HL-60 (cell line): ENCODE measurements around the gene CDC42BPB.

Experiments used
- DNase-seq, 2 experiments: peaks; one replicate each; pipeline ENCODE4 v3.0.0-alpha.2; 2010 to 2020; ENCODE audit warnings: low read depth in 1 of 2, low spot score in 1 of 2
- H3K27ac ChIP-seq: fragments of 250-450 bp; sonication (Bioruptor Pico); replicated peaks from 2 replicates; pipeline ENCODE4 v1.5.1; 2020; ENCODE audit warnings: mild to moderate bottlenecking, moderate library complexity
- H3K27me3 ChIP-seq: fragments of 250-450 bp; sonication (Bioruptor Pico); 2 replicates; pipeline ENCODE4 v1.5.1; 2021; ENCODE audit warnings: mild to moderate bottlenecking, moderate library complexity; ENCODE audit not compliant: insufficient read depth, poor library complexity, severe bottlenecking
- H3K4me3 ChIP-seq: replicated peaks from 2 replicates; pipeline ENCODE4 v1.5.1; 2011; ENCODE audit warnings: mild to moderate bottlenecking, control low read depth, low read length; ENCODE audit not compliant: insufficient read depth
- GABPA ChIP-seq: IDR thresholded peaks from 2 replicates; pipeline ENCODE4 v1.6.1; 2012; ENCODE audit warnings: low read depth
- POLR2AphosphoS5 ChIP-seq: IDR thresholded peaks from 2 replicates; pipeline ENCODE4 v1.6.1; 2012; ENCODE audit warnings: low read depth
- SPI1 ChIP-seq: IDR thresholded peaks from 2 replicates; pipeline ENCODE4 v1.6.1; 2012; ENCODE audit warnings: low read depth, mild to moderate bottlenecking, borderline replicate concordance
- TF ChIP-seq, protein P1 (sequence below): IDR thresholded peaks from one replicate; pipeline ENCODE4 v1.5.1; 2011; ENCODE audit warnings: low read length, control low read depth, inconsistent platforms; ENCODE audit not compliant: insufficient read depth
- TF ChIP-seq, protein P2 (sequence below): IDR thresholded peaks from 2 replicates; pipeline ENCODE4 v1.6.1; 2012; ENCODE audit warnings: low read depth; ENCODE audit not compliant: insufficient replicate concordance

Gene CDC42BPB

DNA sequence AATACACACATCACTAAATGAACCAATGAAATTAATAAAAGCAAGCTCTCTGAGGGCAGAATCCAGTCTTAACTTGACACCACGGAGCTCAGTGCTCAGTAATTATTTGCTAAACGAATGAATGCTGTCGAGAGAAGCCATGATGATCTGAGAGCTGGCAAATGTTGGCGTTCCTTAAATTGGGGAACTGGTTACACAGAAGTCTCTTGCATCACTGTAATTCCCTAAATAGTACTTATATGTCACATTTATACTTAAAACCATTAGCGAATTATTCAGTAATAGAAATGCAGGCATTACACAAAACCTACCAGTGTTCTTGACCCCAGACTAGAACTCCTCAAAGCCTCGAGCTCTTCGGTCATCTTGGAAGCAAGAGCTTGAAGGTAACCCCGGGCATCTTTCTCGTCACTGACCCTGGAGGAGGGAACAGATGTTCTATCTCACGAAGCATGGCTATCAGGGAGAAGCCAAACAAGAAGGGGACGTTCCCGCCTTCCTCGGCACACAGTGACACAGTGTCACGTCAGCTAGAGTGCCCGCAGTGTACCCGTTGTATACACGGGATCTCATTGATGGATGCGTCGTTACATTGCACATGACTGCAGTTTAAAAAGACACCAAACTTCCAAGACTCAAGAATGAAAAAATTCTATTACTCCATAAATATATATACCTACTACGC, 91.2 kb downstream of the CDC42BPB start:
- no peak overlapping the region for H3K27ac ChIP-seq
- no peak overlapping the region for H3K4me3 ChIP-seq
- no peak for DNase-seq
- TF ChIP-seq, protein P1, sequence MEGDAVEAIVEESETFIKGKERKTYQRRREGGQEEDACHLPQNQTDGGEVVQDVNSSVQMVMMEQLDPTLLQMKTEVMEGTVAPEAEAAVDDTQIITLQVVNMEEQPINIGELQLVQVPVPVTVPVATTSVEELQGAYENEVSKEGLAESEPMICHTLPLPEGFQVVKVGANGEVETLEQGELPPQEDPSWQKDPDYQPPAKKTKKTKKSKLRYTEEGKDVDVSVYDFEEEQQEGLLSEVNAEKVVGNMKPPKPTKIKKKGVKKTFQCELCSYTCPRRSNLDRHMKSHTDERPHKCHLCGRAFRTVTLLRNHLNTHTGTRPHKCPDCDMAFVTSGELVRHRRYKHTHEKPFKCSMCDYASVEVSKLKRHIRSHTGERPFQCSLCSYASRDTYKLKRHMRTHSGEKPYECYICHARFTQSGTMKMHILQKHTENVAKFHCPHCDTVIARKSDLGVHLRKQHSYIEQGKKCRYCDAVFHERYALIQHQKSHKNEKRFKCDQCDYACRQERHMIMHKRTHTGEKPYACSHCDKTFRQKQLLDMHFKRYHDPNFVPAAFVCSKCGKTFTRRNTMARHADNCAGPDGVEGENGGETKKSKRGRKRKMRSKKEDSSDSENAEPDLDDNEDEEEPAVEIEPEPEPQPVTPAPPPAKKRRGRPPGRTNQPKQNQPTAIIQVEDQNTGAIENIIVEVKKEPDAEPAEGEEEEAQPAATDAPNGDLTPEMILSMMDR = no peak
- peak; percentile 81 for TF ChIP-seq SPI1
- no peaks in the 10 kb centered on the region for H3K27me3 ChIP-seq

DNA sequence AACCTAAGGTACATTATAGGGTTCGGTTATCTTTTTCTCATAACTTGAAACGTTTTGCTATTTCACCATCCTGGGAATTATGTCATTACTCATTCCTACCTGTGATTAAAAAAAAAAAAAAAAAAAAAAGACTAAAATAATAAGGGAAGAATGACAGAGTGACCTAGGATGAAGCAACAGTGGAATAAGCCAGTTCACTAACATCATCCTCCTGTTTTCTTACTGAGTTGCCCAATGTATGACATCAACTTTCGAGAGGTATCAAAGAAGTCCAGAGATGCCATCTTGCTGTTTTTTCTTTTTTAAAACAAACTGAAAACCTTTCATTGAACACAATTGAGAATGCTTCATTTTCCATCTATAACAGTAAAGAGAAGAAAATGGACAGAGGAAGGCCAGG, 92.1 kb downstream of the CDC42BPB start:
- DNase-seq = no peak
- Histone ChIP-seq H3K4me3 (no peak overlapping the region), H3K27me3 (no peaks in the 10 kb centered on the region), H3K27ac (no peak overlapping the region)
- TF ChIP-seq, protein P1 = no peak
- TF ChIP-seq SPI1 (no peak), GABPA (no peak), POLR2AphosphoS5 (no peak)
- TF ChIP-seq, protein P2, sequence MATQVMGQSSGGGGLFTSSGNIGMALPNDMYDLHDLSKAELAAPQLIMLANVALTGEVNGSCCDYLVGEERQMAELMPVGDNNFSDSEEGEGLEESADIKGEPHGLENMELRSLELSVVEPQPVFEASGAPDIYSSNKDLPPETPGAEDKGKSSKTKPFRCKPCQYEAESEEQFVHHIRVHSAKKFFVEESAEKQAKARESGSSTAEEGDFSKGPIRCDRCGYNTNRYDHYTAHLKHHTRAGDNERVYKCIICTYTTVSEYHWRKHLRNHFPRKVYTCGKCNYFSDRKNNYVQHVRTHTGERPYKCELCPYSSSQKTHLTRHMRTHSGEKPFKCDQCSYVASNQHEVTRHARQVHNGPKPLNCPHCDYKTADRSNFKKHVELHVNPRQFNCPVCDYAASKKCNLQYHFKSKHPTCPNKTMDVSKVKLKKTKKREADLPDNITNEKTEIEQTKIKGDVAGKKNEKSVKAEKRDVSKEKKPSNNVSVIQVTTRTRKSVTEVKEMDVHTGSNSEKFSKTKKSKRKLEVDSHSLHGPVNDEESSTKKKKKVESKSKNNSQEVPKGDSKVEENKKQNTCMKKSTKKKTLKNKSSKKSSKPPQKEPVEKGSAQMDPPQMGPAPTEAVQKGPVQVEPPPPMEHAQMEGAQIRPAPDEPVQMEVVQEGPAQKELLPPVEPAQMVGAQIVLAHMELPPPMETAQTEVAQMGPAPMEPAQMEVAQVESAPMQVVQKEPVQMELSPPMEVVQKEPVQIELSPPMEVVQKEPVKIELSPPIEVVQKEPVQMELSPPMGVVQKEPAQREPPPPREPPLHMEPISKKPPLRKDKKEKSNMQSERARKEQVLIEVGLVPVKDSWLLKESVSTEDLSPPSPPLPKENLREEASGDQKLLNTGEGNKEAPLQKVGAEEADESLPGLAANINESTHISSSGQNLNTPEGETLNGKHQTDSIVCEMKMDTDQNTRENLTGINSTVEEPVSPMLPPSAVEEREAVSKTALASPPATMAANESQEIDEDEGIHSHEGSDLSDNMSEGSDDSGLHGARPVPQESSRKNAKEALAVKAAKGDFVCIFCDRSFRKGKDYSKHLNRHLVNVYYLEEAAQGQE = no peak

DNA sequence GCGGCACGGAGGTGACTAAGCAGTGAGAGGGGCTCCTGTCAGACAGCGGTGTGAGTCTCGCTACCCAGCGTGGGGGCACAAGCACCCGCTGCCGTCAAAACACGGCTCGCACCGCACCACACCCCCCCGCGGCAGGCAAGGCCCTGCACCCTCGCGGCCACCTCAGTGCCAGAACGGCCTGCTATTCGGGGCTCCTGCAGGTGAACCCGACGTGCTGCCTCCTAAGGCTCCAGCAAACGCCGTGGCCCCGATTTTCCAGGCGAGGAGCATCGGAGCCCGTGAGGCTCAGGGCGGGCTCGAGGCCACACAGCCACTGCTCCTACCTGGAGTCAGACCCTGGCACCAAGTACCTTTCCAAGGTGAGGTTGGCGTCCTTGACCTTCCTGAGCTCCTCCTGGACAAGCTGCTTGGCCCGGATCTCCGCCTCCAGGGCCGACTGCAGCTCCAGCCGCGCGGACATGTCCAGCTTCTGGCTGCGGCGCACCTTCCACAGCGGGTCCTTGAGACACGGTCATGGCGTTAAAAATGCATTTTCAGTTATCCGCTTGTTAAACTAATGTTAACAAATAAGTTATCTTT, 93.1 kb downstream of the CDC42BPB start:
- no peaks in the 10 kb centered on the region for H3K27me3 ChIP-seq
- H3K27ac ChIP-seq = no peak overlapping the region
- no peak for DNase-seq
- TF ChIP-seq, protein P2 = no peak
- no peak for TF ChIP-seq GABPA
- TF ChIP-seq, protein P1 = no peak
- TF ChIP-seq POLR2AphosphoS5 = no peak
- H3K4me3 ChIP-seq = no peak overlapping the region
